Kidney epithelial cell (primary cell): ENCODE data around the gene GRAMD2B. TPM values are rescaled to one million over a fixed set of nuclear protein-coding genes. Genes with fewer than 3 reads are reported as not detected.

ENCODE experiments used
- DNase-seq: peaks from one replicate; pipeline ENCODE4 v3.0.0-alpha.2; 2010; ENCODE audit warnings: low read depth
- H3K27me3 ChIP-seq: 2 replicates; pipeline ENCODE4 v1.6.0; 2011; ENCODE audit warnings: low read length; ENCODE audit not compliant: control insufficient read depth, insufficient read depth
- H3K36me3 ChIP-seq: 2 replicates; pipeline ENCODE4 v1.5.1; 2011; ENCODE audit warnings: low read length; ENCODE audit not compliant: control insufficient read depth, insufficient read depth
- H3K4me3 ChIP-seq: 2 replicates; pipeline ENCODE4 v1.5.1; 2011; ENCODE audit warnings: low read depth, mild to moderate bottlenecking, control low read depth, low read length
- CTCF ChIP-seq: IDR thresholded peaks from 2 replicates; pipeline ENCODE4 v1.5.1; 2011; ENCODE audit warnings: mild to moderate bottlenecking, moderate library complexity, low read length, control low read depth, inconsistent platforms; ENCODE audit not compliant: insufficient read depth, poor library complexity, severe bottlenecking
- total RNA-seq: library from RNA; depleted of rRNA; stranded (reverse); fragments of >200 nt; gene quantifications from 2 replicates; pipeline ENCODE4 v1.2.3, GENCODE V29; 2015

The GRAMD2B gene
- total RNA-seq, 1 donor from 2014 or later, result 36.9 TPM

DNA sequence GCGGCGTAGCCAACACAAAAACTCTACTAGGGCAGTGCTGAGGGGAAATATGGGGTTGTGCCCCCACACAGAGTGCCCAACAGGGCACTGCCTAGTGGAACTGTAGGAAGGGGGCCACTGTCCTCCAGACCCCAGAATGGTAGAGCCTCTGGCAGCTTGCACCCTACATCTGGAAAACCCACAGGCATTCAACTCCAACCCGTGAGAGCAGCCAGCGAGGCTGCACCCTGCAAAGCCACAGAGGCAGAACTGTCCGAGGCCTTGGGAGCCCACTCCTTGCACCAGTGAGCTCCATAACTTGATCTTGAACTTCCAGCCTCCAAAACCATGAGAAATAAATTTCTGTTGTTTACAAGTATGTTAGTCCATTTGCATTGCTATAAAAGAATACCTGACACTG is 27.7 kb downstream of the GRAMD2B start:
- no peak overlapping the region for H3K4me3 ChIP-seq
- no peak for TF ChIP-seq CTCF
- no peaks in the 10 kb centered on the region for H3K36me3 ChIP-seq
- H3K27me3 ChIP-seq, result no peaks in the 10 kb centered on the region
- no peak for DNase-seq

- Histone ChIP-seq H3K4me3 (no peak overlapping the region), H3K36me3 (no peaks in the 10 kb centered on the region), H3K27me3 (no peaks in the 10 kb centered on the region)
- DNase-seq, result no peak
- no peak for TF ChIP-seq CTCF
These were observed 29.3 kb downstream of the GRAMD2B start for GRCh38 chr5:126452477-126452876.

GRCh38 chr5:126454081-126454480 is 30.9 kb downstream of the GRAMD2B start:
- no peak for TF ChIP-seq CTCF
- no peak for DNase-seq
- Histone ChIP-seq H3K4me3 (no peak overlapping the region), H3K36me3 (no peaks in the 10 kb centered on the region), H3K27me3 (no peaks in the 10 kb centered on the region)

DNA sequence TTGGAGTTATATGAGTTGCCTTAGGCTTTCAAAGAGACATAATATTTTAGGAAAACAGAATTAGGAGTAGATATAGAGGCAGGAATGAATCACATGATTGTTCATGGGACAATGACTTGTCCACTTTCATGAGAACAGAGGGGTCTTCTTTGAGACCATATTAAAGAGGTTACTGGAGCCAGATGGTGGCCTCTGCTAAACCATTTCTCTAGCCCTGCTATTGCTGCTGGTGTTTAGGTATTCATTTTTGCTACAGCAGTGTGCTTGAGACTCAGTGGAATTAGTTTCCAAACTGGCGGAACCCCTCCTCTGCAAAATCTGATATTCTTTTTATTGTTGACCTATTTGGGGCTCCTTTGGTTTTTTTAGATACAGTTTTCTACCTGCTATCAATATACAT is 31.3 kb downstream of the GRAMD2B start:
- Histone ChIP-seq H3K27me3 (no peaks in the 10 kb centered on the region), H3K4me3 (no peak overlapping the region), H3K36me3 (no peaks in the 10 kb centered on the region)
- no peak for TF ChIP-seq CTCF
- DNase-seq, result no peak

DNA sequence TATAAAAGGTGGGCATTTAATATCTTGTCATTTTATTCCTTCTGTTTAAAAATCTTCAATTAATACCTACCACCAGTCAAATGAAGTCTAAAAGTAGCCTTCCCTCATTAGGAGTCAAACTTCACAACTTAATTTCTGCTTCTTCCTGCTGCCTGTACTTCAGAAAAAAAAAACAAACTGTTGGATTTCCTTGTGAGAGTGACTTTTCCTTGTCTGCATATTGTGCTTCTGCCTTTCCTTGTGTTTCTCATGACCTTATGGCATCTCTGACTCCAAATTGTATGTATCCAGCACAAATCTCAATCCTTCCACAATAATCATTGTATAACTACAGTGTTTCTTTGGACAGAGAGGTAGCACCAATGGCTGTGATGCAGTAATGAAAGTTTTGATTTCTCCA is 32.1 kb downstream of the GRAMD2B start:
- Histone ChIP-seq H3K36me3 (no peaks in the 10 kb centered on the region), H3K27me3 (no peaks in the 10 kb centered on the region), H3K4me3 (no peak overlapping the region)
- DNase-seq, result no peak
- TF ChIP-seq CTCF, result no peak

DNA sequence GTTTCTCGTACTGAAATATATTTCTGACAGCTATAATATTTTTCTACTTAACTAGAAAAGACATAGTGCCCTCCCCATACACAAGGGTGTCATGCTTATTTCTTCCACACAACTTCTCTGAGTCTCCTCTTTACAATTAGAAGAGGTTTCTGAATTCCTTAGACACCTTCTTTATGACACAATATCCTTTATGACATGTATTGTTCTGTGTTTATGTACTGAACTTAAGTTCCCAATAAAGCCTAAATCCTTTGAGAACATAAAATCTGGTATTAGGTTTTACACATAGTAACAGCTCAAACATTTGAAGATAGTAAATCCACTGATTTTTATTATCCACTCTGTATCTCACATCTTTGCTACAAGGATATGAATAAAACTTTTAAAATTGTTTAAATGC is 32.5 kb downstream of the GRAMD2B start:
- DNase-seq, result no peak
- TF ChIP-seq CTCF, result no peak

More for the DNA sequence above, 32.5 kb downstream of the GRAMD2B start:
- Histone ChIP-seq H3K4me3 (no peak overlapping the region), H3K27me3 (no peaks in the 10 kb centered on the region), H3K36me3 (no peaks in the 10 kb centered on the region)
